ENCODE measurements around the gene ZSCAN26. TPM values are rescaled to one million over a fixed set of nuclear protein-coding genes. Genes with fewer than 3 reads are reported as not detected.

Gene ZSCAN26
- total and polyA plus RNA-seq, 2 of the 4 experiments (the other 2 are of a cell fraction), result 13.1 to 42.1 TPM

DNA sequence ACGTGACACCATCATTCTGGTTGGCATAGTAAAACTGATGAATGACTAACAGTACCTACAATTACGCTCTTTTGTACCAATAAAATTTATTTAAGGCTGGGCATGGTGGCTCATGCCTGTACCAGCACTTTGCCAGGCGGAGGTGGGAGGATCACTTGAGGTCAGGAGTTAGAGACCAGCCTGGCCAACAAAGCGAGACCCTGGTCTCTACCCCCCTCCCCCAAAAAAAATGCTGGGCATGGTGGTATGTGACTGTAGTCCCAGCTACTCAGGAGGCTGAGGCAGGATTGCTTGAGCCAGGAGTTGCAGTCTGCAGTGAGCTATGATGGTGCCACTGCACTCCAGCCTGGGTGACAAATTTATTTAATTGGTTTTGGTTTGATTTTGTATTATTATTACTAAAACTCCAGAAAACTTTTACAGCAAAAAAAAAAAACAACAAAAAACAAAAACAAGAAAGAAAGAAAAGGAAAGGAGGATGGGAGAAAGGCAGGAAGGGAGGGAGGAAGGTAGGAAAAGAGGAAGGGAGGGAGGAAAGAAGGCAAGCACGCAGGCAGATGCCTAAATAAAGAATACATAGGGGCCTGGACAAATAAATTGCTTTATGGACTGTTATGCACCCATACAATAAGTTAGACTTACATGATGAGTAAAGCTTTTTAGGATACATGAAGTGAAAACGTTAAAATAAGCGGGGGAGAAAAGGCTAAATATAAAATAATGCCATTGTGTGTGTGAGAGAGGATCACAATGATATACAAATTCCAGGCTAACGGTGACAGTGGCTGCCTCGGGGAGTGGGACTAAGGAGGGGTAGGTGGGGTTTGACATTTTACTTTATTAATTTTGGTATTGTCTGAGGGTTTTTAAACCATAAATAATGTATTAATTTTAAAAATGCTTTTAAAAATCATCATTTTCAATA is 42.5 kb upstream of the ZSCAN26 start:
- peak overlapping the region; percentile 82 for H3K9ac ChIP-seq (ENCODE audit: low read depth, low read length)
- TF ChIP-seq RCOR1 (IDR thresholded peaks at IDR 0.05; ENCODE audit: insufficient replicate concordance, low read length) (no peak), MXI1 (IDR thresholded peaks at IDR 0.05; ENCODE audit: borderline replicate concordance, low read depth, low read length) (no peak), MAFK (IDR thresholded peaks at IDR 0.05; ENCODE audit: low read depth, low read length) (no peak)
- H2BK5ac ChIP-seq (ENCODE audit: low read depth, low read length, poor library complexity, severe bottlenecking), result peak overlapping the region; percentile 62
- H2BK20ac ChIP-seq (ENCODE audit: low read depth, low read length), result peak overlapping the region; percentile 49
- peak overlapping the region; percentile 74 for H3K14ac ChIP-seq (replicated peaks; ENCODE audit: low read depth, low read length)
- H3K23ac ChIP-seq (ENCODE audit: low read depth, low read length), result peak overlapping the region; percentile 80; the same call in 1 of the 2 replicates
- no peak for DNase-seq
- H2AK5ac ChIP-seq (ENCODE audit: low read depth, low read length), result peak overlapping the region; percentile 70; the same call in 1 of the 2 replicates
- H3K79me1 ChIP-seq (ENCODE audit: low read depth in 1 of 2, low read length in 2 of 2), result peaks cover 18 to 35% of the 10 kb centered on the region in 2 experiments
- ChIA-PET CTCF (interaction anchor here (0.6 kb wide), 1 partner anchor 10 kb away, joined by 4 read pairs; no protein-coding TSS in a partner anchor), POLR2A (ENCODE audit: unreplicated experiment) (interaction anchor here (0.7 kb wide), 1 partner anchor 10 kb away, joined by 17 read pairs; no protein-coding TSS in a partner anchor)
- no peak for ATAC-seq (ENCODE audit: low read depth)
- H2AFZ ChIP-seq (replicated peaks; ENCODE audit: low read length, poor library complexity), result peak overlapping the region; percentile 73
- peak overlapping the region; percentile 93 for H3K4ac ChIP-seq (ENCODE audit: low read depth, low read length)
- no peaks in the 10 kb centered on the region for H3K4me1 ChIP-seq (ENCODE audit: control insufficient read depth, insufficient read depth, low read length)
- no TSS peak for BruUV-seq (replicated peaks)
- peak overlapping the region; percentile 95 to 97 for H4K8ac ChIP-seq (ENCODE audit: low read depth in 2 of 2, low read length in 2 of 2)
- H3K4me2 ChIP-seq (ENCODE audit: low read depth, low read length), result peak overlapping the region; percentile 82
- H3K27ac ChIP-seq (ENCODE audit: insufficient read depth, low read length), result peak overlapping the region; percentile 61
- peak overlapping the region; percentile 79 for H3K56ac ChIP-seq (ENCODE audit: extremely low read depth, insufficient read depth, low read length)
- H2AK9ac ChIP-seq (replicated peaks; ENCODE audit: low read depth, low read length, poor library complexity), result no peak overlapping the region
- H3K4me3 ChIP-seq (ENCODE audit: insufficient read depth, low read depth, low read length), result peak overlapping the region; percentile 82
- H4K91ac ChIP-seq (ENCODE audit: insufficient read depth, low read depth, low read length), result peak overlapping the region; percentile 75
- intact Hi-C loops (cut with micrococcal nuclease) (loop anchor here (1.0 to 5.0 kb wide), 4 partner anchors 28 to 1408 kb away; partner anchors contain the start of genes GABBR1, ZKSCAN4 and ZKSCAN8), in situ Hi-C loops (cut with MboI; ENCODE audit: low sequenced_read_pairs) (no loop called here), dilution Hi-C loops (cut with HindIII; ENCODE audit: low sequenced_read_pairs, unreplicated experiment) (no loop called here)
- H3K27me3 ChIP-seq (ENCODE audit: control insufficient read depth, insufficient read depth, low read length), result no peaks in the 10 kb centered on the region
- peak overlapping the region; percentile 42; the same call in 1 of the 2 replicates for H3K18ac ChIP-seq (ENCODE audit: low read depth, low read length)
- WGBS, 2 experiments (ENCODE audit: extremely low coverage in 2 of 2, insufficient read length in 1 of 2), result 60% methylated on average over 1 of the region's 9 CpGs; no CpG with 5 or more reads in 1 of the 2 experiments
- H2BK120ac ChIP-seq (ENCODE audit: low read depth, low read length), result peak overlapping the region; percentile 80
- no peaks in the 10 kb centered on the region for H3K9me3 ChIP-seq (ENCODE audit: control insufficient read depth, insufficient read depth, low read length)
- H4K5ac ChIP-seq (ENCODE audit: low read depth, low read length), result peak overlapping the region; percentile 85
- H3K36me3 ChIP-seq (ENCODE audit: control insufficient read depth, insufficient read depth, low read length), result peaks cover 13% of the 10 kb centered on the region
- no peaks in the 10 kb centered on the region for H4K20me1 ChIP-seq (ENCODE audit: insufficient read depth, low read length)
- H2BK15ac ChIP-seq (ENCODE audit: low read depth, low read length), result peak overlapping the region; percentile 62; the same call in 2 of the 3 replicates
- H3K9me1 ChIP-seq (ENCODE audit: insufficient read depth, low read length), result no peaks in the 10 kb centered on the region; the same call in 1 of the 2 replicates

Data from IMR-90 (cell line).